NCI-H69 (cell line): Measurements from ENCODE around the gene JSRP1.
"Not testable (repeated sequence)": the region's sequence is repeated elsewhere in the genome, so short reads cannot be mapped to it uniquely, and the experiment has no call there.

ENCODE experiments used
- DNase-seq: peaks from one replicate; lab custom pipeline; 2025; lab: John Stamatoyannopoulos, UW

Gene JSRP1

GRCh38 chr19:2282062-2282861 lies 26.0 kb upstream of the JSRP1 start, which contains the start of gene PEAK3:
Gene PEAK3 (minus strand): TSS chr19:2282175. CDS start chr19:2280931, 1,244 bp downstream.
- peak; percentile 66 for DNase-seq

- not testable (repeated sequence) for DNase-seq
These were observed 25.2 kb upstream of the JSRP1 start for GRCh38 chr19:2281265-2282061.

- no peak for DNase-seq
These were observed 24.5 kb upstream of the JSRP1 start for GRCh38 chr19:2280633-2281264.

GRCh38 chr19:2278459-2279158 lies 22.4 kb upstream of the JSRP1 start:
- DNase-seq: no peak

- no peak for DNase-seq
These were observed 20.9 kb upstream of the JSRP1 start for GRCh38 chr19:2277138-2277537.

GRCh38 chr19:2276429-2276986 lies 20.3 kb upstream of the JSRP1 start:
- DNase-seq: no peak

GRCh38 chr19:2275588-2276428 lies 19.6 kb upstream of the JSRP1 start:
- DNase-seq: no peak

GRCh38 chr19:2274931-2275535 lies 18.8 kb upstream of the JSRP1 start:
- DNase-seq: peak; percentile 72

- no peak for DNase-seq
These were observed 18.0 kb upstream of the JSRP1 start for GRCh38 chr19:2274185-2274711.

GRCh38 chr19:2273356-2274184 lies 17.4 kb upstream of the JSRP1 start:
- DNase-seq: peak; percentile 70

- no peak for DNase-seq
These were observed 15.3 kb upstream of the JSRP1 start for GRCh38 chr19:2271234-2272103.

- DNase-seq: peak; percentile 86
These were observed 14.4 kb upstream of the JSRP1 start for GRCh38 chr19:2270423-2271233.

- DNase-seq: peak; percentile 52
These were observed 13.9 kb upstream of the JSRP1 start for GRCh38 chr19:2270157-2270422.

- peak; percentile 98 for DNase-seq
These were observed 13.3 kb upstream of the JSRP1 start for GRCh38 chr19:2269244-2270156.

- DNase-seq: no peak
These were observed 12.6 kb upstream of the JSRP1 start for GRCh38 chr19:2268861-2269243.

GRCh38 chr19:2268480-2268830 lies 12.2 kb upstream of the JSRP1 start:
- DNase-seq: no peak
